Activated B cell treated with CpG ODN at 0.5 μM for 24 hours (primary cell): ENCODE measurements around the gene CNOT2. TPM values are rescaled to one million over a fixed set of nuclear protein-coding genes. Genes with fewer than 3 reads are reported as not detected.

Experiments used
- ATAC-seq: fragments of 200-7000 bp; cut with Tn5 transposase; one replicate; pipeline ENCODE4 v1.10.0; 2021; ENCODE audit warnings: low read depth, mild to moderate bottlenecking, moderate library complexity
- CTCF ChIA-PET: fragments of 350-600 bp; sonication (Branson Sonifier 250); formaldehyde crosslinking; loops from one replicate; lab custom pipeline; 2021; ENCODE audit warnings: antibody characterized with exemption; lab: Charles Lee
- POLR2A ChIA-PET: fragments of 350-600 bp; sonication (Branson Sonifier 250); formaldehyde crosslinking; loops from one replicate; lab custom pipeline; 2021; ENCODE audit warnings: antibody characterized with exemption; lab: Charles Lee
- DNase-seq: peaks from one replicate; pipeline ENCODE4 v3.0.0; 2022
- H3K27ac Mint-ChIP-seq: one replicate; pipeline ENCODE4 v1.8.0; 2020; ENCODE audit warnings: mixed read lengths
- H3K27me3 Mint-ChIP-seq: one replicate; pipeline ENCODE4 v1.8.0; 2021; ENCODE audit warnings: mixed read lengths
- H3K36me3 Mint-ChIP-seq: one replicate; pipeline ENCODE4 v1.8.0; 2021; ENCODE audit warnings: low read depth, mixed read lengths
- H3K4me1 Mint-ChIP-seq: one replicate; pipeline ENCODE4 v1.8.0; 2021; ENCODE audit warnings: mixed read lengths
- H3K4me3 Mint-ChIP-seq: one replicate; pipeline ENCODE4 v1.8.0; 2020; ENCODE audit warnings: mild to moderate bottlenecking, mixed read lengths
- H3K9me3 Mint-ChIP-seq: one replicate; pipeline ENCODE4 v1.8.0; 2020; ENCODE audit warnings: mixed read lengths
- intact Hi-C: fragments of 100-400 bp; cut with micrococcal nuclease; formaldehyde crosslinking; loops from one replicate; pipeline ENCODE4 v1.15.1; 2024
- total RNA-seq: library from RNA; stranded (reverse); gene quantifications from 2 replicates; pipeline ENCODE4 v1.2.3, GENCODE V29; 2022
- TF ChIP-seq, protein P1 (sequence below): fragments of 200-600 bp; IDR thresholded peaks from one replicate; pipeline ENCODE4 v1.8.0; 2022; ENCODE audit warnings: antibody characterized with exemption, mild to moderate bottlenecking

CNOT2 gene
- total RNA-seq, 1 donor from 2014 or later = 98.1 TPM

GRCh38 chr12:70245458-70245857 lies 2.2 kb downstream of the CNOT2 start:
- Mint-ChIP-seq H3K9me3 (no peaks in the 10 kb centered on the region), H3K4me3 (peak overlapping the region; percentile 11), H3K27me3 (no peaks in the 10 kb centered on the region), H3K36me3 (peaks cover 44% of the 10 kb centered on the region), H3K4me1 (peaks cover 77% of the 10 kb centered on the region), H3K27ac (no peak overlapping the region)
- CTCF ChIA-PET = no interaction called here
- POLR2A ChIA-PET = interaction anchor here (0.9 kb wide), 1 partner anchor 239 kb away, joined by 3 read pairs; no protein-coding TSS in a partner anchor
- intact Hi-C loops = loop anchor here (10.0 kb wide), 2 partner anchors 239 to 1449 kb away; no protein-coding TSS in a partner anchor
- ATAC-seq (no peak), DNase-seq (no peak)
- TF ChIP-seq, protein P1, sequence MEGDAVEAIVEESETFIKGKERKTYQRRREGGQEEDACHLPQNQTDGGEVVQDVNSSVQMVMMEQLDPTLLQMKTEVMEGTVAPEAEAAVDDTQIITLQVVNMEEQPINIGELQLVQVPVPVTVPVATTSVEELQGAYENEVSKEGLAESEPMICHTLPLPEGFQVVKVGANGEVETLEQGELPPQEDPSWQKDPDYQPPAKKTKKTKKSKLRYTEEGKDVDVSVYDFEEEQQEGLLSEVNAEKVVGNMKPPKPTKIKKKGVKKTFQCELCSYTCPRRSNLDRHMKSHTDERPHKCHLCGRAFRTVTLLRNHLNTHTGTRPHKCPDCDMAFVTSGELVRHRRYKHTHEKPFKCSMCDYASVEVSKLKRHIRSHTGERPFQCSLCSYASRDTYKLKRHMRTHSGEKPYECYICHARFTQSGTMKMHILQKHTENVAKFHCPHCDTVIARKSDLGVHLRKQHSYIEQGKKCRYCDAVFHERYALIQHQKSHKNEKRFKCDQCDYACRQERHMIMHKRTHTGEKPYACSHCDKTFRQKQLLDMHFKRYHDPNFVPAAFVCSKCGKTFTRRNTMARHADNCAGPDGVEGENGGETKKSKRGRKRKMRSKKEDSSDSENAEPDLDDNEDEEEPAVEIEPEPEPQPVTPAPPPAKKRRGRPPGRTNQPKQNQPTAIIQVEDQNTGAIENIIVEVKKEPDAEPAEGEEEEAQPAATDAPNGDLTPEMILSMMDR = no peak

DNA sequence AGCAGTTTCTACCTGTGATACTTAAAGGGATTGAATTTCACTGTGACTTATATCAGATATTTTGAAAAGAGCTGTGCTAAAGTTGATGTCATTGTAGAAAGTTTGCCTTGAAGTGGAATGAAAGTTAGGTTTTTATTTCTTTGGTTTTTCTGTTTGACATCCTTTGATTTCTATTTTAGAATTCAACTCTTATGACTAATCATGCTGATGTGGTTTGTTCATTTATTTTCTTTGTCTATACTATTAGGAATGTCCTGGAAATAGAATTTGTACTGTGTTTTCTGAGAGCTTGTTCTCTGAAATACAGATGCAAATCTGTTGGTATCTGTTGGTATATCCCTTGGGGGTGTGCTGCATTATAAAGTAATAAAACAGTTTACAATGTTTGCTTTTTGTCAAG lies 3.3 kb downstream of the CNOT2 start:
- CTCF ChIA-PET = no interaction called here
- TF ChIP-seq, protein P1 = no peak

DNA sequence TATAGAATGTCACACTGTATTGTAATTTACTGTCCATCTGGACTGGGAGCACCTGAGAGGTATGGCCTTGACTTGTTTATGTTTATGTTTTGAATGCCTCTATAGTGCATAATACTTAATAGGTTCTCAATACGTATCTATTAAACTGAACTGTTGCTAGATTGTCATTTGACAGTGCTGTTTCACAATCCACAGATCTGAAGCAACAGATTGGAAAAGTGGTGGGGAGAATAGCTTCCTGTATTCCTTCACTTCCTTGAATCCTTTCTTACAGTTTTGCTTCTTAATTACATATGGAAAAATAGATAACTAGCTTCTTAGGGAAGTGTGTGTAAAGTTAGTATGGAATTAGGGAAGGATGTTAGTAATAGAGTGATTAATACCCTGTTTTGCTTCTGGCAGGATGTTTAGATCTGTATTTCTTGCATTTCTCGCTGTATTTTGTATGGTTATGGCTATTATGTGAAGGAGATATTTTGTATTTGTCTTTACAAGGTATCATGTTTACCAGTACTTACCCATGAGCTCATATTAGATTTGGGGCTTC lies 4.5 kb downstream of the CNOT2 start:
- CTCF ChIA-PET = no interaction called here

More for the DNA sequence above, 3.3 kb downstream of the CNOT2 start:
- H3K9me3 Mint-ChIP-seq = no peaks in the 10 kb centered on the region
- DNase-seq (no peak), ATAC-seq (no peak)
- peaks cover 34% of the 10 kb centered on the region for H3K36me3 Mint-ChIP-seq
- intact Hi-C loops = loop anchor here (10.0 kb wide), 2 partner anchors 238 to 1448 kb away; no protein-coding TSS in a partner anchor
- POLR2A ChIA-PET = no interaction called here
- no peak overlapping the region for H3K27ac Mint-ChIP-seq
- peaks cover 79% of the 10 kb centered on the region for H3K4me1 Mint-ChIP-seq
- H3K27me3 Mint-ChIP-seq = no peaks in the 10 kb centered on the region
- H3K4me3 Mint-ChIP-seq = no peak overlapping the region

DNA sequence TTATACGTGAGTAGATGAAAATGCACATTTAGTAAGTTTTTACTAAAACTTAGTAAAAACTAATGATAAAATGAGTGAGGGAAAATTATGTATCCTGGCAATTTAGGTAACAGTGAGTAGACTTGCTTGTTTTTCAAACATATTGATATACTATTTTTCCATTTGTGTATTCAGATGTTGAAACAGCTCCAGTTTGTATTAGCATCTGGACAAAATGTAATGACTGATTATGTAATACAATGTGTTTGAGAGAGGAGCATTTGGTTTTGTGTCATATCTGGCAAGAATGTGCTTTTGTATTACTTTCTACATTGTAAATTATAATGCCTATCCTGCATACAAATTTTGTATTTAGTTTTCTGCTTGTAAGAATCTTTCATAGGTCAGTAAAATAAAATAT lies 5.6 kb downstream of the CNOT2 start:
- H3K27me3 Mint-ChIP-seq = no peaks in the 10 kb centered on the region
- no peaks in the 10 kb centered on the region for H3K9me3 Mint-ChIP-seq
- ATAC-seq (no peak), DNase-seq (no peak)
- H3K4me3 Mint-ChIP-seq = no peak overlapping the region
- peaks cover 75% of the 10 kb centered on the region for H3K4me1 Mint-ChIP-seq
- peaks cover 24% of the 10 kb centered on the region for H3K36me3 Mint-ChIP-seq
- no peak overlapping the region for H3K27ac Mint-ChIP-seq
- CTCF ChIA-PET = no interaction called here
- POLR2A ChIA-PET = interaction anchor here (0.6 kb wide), 1 partner anchor 483 kb away, joined by 4 read pairs; no protein-coding TSS in a partner anchor
- intact Hi-C loops = loop anchor here (10.0 kb wide), 2 partner anchors 236 to 1446 kb away; no protein-coding TSS in a partner anchor
- TF ChIP-seq, protein P1 = no peak

More for the DNA sequence above, 4.5 kb downstream of the CNOT2 start:
- no peaks in the 10 kb centered on the region for H3K27me3 Mint-ChIP-seq
- POLR2A ChIA-PET = no interaction called here
- H3K4me1 Mint-ChIP-seq = peaks cover 70% of the 10 kb centered on the region
- H3K27ac Mint-ChIP-seq = no peak overlapping the region
- TF ChIP-seq, protein P1 = no peak
- H3K36me3 Mint-ChIP-seq = peaks cover 28% of the 10 kb centered on the region
- H3K4me3 Mint-ChIP-seq = peak overlapping the region; percentile 3
- intact Hi-C loops = loop anchor here (10.0 kb wide), 2 partner anchors 237 to 1447 kb away; no protein-coding TSS in a partner anchor
- DNase-seq = no peak
- no peak for ATAC-seq
- no peaks in the 10 kb centered on the region for H3K9me3 Mint-ChIP-seq

- H3K4me1 Mint-ChIP-seq = peaks cover 72% of the 10 kb centered on the region
- ATAC-seq (no peak), DNase-seq (no peak)
- no peak overlapping the region for H3K4me3 Mint-ChIP-seq
- TF ChIP-seq, protein P1 = no peak
- POLR2A ChIA-PET = no interaction called here
- CTCF ChIA-PET = no interaction called here
- no peak overlapping the region for H3K27ac Mint-ChIP-seq
- intact Hi-C loops = loop anchor here (10.0 kb wide), 2 partner anchors 235 to 1445 kb away; no protein-coding TSS in a partner anchor
- peaks cover 14% of the 10 kb centered on the region for H3K36me3 Mint-ChIP-seq
- H3K27me3 Mint-ChIP-seq = no peaks in the 10 kb centered on the region
- H3K9me3 Mint-ChIP-seq = no peaks in the 10 kb centered on the region
Measured at GRCh38 chr12:70249903-70250302, 6.7 kb downstream of the CNOT2 start.
